HG03039 (cell line): ENCODE results near the gene DACH1.
"Not testable (repeated sequence)": the region's sequence is repeated elsewhere in the genome, so short reads cannot be mapped to it uniquely, and the experiment has no call there.

ENCODE experiments used
- ATAC-seq: cut with Tn5 transposase; IDR thresholded peaks from one replicate; pipeline ENCODE4 v1.9.1; 2021; ENCODE audit warnings: mild to moderate bottlenecking, moderate library complexity; ENCODE audit not compliant: unreplicated experiment

Gene DACH1

GRCh38 chr13:71867131-71867814, at the start of gene DACH1:
Gene DACH1 (minus strand): TSS chr13:71867204.
- ATAC-seq = no peak

- ATAC-seq = no peak
Measured at GRCh38 chr13:71913717-71914116, 46.7 kb upstream of the DACH1 start.

- no peak for ATAC-seq
Measured at GRCh38 chr13:71912524-71912923, 45.5 kb upstream of the DACH1 start.

- ATAC-seq = no peak
Measured at GRCh38 chr13:71906448-71906847, 39.4 kb upstream of the DACH1 start.

GRCh38 chr13:71902676-71903075, 35.7 kb upstream of the DACH1 start:
- ATAC-seq = no peak

- not testable (repeated sequence) for ATAC-seq
Measured at GRCh38 chr13:71893506-71893905, 26.5 kb upstream of the DACH1 start.

- ATAC-seq = no peak
Measured at GRCh38 chr13:71886880-71887279, 19.9 kb upstream of the DACH1 start.

GRCh38 chr13:71882120-71882519, 15.1 kb upstream of the DACH1 start:
- ATAC-seq = no peak

GRCh38 chr13:71880753-71881541, 13.9 kb upstream of the DACH1 start:
- ATAC-seq = no peak

- ATAC-seq = no peak
Measured at GRCh38 chr13:71879808-71880344, 12.9 kb upstream of the DACH1 start.

- peak; percentile 91 for ATAC-seq
Measured at GRCh38 chr13:71879129-71879535, 12.1 kb upstream of the DACH1 start.

- ATAC-seq = no peak
Measured at GRCh38 chr13:71877256-71877653, 10.3 kb upstream of the DACH1 start.

- ATAC-seq = no peak
Measured at GRCh38 chr13:71876648-71877255, 9.7 kb upstream of the DACH1 start.

GRCh38 chr13:71875823-71876222, 8.8 kb upstream of the DACH1 start:
- no peak for ATAC-seq

GRCh38 chr13:71874458-71874857, 7.5 kb upstream of the DACH1 start:
- no peak for ATAC-seq

GRCh38 chr13:71873418-71874247, 6.6 kb upstream of the DACH1 start:
- ATAC-seq = no peak

- no peak for ATAC-seq
Measured at GRCh38 chr13:71871844-71872243, 4.8 kb upstream of the DACH1 start.

- no peak for ATAC-seq
Measured at GRCh38 chr13:71871176-71871754, 4.3 kb upstream of the DACH1 start.

- no peak for ATAC-seq
Measured at GRCh38 chr13:71870100-71870499, 3.1 kb upstream of the DACH1 start.

GRCh38 chr13:71869274-71869673, 2.3 kb upstream of the DACH1 start:
- ATAC-seq = no peak
